GM21367 (cell line): ENCODE data around the gene HOXB3.

Source experiments
- ATAC-seq: cut with Tn5 transposase; IDR thresholded peaks from one replicate; pipeline ENCODE4 v1.9.1; 2021; ENCODE audit not compliant: unreplicated experiment

Gene HOXB3

DNA sequence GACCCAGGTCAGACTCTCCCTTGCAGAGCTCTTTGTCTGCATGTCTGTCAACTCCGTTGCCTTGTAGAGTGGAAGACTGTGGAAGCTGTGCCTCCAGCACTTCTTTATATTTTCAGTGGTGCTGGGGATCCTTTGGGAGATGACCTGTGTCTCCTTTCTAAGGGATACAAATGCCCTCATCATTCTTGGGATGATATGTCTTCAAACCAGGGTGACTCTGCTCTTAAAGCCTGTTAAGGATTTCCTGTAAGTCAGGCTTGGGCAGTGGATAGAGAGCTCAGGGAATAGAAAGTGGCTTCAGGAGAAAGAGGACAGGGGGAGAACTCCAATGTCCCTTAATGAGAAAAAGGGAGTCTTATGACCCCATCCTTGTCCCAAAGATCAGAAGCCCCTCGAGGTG, 1.5 kb downstream of the HOXB3 start:
- no peak for ATAC-seq

DNA sequence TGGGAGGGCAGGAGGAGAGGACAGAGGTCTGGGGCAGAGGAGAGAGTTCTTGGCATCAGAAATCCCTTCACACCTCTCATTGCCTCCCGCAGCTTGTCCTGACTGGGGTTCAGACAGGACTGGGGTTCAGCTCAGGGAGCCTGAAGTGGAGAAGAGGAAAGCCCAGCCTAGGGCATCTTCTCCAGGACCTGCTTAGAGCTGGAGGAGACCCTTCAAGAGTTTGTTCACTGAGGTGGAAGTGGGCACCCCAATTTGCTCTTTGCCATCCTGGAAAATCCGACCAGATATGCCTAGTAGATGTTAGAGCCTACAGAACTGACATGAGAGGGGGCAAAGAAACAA, 2.0 kb downstream of the HOXB3 start:
- no peak for ATAC-seq

DNA sequence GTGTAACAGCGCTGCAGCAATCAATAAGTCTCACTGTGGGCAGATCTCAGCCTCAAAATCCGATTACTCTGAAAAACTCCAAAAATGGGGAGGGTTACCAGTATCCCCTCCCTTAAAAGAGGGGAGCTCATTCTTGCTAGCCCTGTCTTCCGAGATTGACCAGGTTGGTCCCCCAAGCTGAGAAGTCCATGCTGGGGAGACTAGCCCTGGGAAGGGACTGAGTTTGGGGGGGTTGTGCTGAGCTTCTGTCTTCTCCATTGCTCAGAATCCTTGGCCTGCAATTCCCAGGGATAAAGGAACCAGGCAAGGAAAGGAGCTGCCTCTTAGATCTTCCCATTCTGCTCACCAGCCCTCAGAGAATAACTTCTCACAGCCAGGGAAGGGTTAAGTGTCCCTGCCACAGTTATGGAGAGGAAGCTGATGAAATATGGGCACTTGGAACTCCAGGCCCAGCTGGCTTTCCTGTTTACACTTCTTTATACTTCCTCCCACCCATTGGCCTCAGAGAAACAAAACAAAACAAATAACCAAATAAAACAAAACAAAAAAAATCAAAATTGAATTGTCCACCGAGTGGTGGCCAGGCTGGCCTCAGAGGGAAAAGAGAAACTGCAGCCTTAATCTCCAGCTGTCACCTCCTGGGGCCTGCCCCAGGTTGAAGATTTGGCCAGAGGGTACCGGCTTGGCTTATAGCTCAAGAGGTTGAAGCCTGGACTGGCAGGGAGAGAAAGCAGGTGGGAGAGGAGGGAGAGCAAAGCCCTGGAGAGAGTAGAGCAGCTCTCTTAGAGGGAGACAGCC, 2.6 kb downstream of the HOXB3 start:
- no peak for ATAC-seq

GRCh38 chr17:48586355-48587258, 3.4 kb downstream of the HOXB3 start:
- ATAC-seq = no peak

- no peak for ATAC-seq
Observed at GRCh38 chr17:48584223-48584741, 5.8 kb downstream of the HOXB3 start.

DNA sequence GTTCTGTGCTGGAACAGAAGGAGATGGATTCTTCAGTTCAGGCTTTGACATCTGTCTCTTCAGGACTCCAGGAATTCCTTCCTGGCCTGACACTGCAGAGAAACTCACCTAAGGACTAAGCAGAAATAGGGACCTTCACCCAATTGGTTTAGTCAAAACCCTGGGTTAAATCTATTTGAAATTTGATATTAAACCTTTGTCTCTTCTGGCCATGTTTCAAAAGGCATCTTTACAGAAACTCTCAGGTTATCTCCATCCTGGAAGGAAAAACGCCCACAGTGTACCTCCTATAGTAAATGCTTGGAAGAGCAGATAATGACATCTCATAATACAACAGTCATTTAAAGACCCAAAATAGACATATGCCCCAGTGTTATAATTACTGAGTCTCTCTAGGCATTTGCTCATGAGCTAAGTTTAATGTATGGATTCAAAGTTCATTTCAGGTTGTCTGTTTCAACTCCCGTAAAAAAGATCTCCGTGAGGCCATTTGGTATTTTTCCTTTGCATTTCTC, 6.3 kb downstream of the HOXB3 start:
- no peak for ATAC-seq

- no peak for ATAC-seq
Observed at GRCh38 chr17:48582750-48583069, 7.3 kb downstream of the HOXB3 start.

DNA sequence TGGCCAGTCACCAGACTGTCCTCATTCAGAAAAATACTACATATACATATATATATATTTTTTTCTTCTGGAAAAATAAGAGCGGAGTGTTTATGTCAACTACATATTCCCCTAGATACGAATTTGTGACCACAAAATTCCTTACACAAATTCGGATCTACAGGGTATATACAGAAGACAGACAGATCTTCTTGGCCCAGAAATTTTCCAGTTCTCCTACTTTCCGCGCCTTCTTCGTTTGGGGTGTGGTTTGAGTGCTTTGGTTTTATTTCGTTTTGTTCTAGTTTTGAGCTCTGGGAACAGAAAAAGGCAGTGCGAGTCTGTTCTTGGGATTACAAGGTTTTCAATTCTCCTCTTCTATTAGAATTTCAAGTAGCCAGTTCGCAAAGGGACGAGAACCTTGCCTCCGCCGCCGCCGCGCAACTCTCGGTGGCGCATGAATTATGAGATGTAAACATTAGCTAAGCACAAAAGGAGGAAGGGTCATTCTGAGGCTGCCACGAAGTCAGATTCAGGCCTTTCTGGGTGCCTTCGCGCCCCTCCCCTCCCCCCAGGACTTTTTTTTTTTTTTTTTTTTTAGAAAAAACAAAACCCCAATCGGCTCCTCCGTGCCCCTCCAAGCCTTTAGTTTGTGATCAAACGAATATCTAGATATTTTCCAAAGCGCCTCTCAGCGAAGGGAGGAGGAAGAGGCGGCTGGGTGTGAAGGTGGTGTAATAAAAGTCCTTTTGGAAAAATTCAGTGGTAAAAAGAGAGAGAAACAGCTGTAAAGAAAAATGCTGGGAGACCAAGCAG, 10.1 kb downstream of the HOXB3 start:
- no peak for ATAC-seq

GRCh38 chr17:48579471-48579759, 10.6 kb downstream of the HOXB3 start:
- ATAC-seq = no peak

DNA sequence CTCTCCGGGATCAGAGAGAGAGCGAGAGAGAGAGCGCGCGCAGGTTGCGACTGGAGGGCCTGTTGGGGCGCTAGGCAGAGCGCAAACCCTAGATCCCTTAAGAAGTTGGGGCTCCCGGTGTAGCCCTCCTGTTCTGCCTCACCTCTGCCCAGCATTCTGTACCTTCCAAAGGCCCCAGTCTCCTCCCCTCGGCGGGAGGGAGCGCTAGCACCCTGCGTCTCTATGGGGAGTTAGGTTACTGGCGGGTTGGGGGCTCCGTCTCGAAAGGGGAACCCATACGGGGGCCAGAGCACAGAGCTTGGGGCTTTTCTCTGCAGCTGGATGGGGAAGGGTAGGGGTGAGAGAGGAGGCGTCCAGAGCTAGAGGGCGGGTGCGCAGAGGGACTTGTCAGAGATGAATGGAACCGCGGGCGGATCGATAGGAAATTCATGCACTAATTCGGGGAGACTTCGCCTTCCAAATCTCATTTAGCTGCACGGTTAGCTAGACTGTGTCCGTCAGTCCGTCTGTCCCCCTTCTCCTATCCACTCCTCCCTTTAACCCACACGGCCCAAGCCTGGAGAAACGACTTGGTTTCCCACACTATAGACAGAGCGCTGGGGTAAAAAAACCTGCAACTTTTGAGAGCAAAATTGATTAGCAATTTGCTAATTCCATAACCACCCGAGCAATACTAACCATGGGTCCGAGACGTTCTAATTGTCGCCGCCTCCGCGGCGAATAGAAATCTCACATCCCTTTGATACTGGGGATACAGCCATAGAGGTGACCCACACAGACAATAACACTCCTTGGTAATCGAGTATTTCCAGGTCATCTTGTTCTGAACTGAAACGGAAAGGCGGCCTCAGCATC, 11.2 kb downstream of the HOXB3 start:
- ATAC-seq = no peak

- ATAC-seq = no peak
Observed at GRCh38 chr17:48577946-48578615, 12.0 kb downstream of the HOXB3 start, which contains the start of gene HOXB4. HOXB4 (minus strand) TSS chr17:48578350; CDS start chr17:48578319, 31 bp downstream.

DNA sequence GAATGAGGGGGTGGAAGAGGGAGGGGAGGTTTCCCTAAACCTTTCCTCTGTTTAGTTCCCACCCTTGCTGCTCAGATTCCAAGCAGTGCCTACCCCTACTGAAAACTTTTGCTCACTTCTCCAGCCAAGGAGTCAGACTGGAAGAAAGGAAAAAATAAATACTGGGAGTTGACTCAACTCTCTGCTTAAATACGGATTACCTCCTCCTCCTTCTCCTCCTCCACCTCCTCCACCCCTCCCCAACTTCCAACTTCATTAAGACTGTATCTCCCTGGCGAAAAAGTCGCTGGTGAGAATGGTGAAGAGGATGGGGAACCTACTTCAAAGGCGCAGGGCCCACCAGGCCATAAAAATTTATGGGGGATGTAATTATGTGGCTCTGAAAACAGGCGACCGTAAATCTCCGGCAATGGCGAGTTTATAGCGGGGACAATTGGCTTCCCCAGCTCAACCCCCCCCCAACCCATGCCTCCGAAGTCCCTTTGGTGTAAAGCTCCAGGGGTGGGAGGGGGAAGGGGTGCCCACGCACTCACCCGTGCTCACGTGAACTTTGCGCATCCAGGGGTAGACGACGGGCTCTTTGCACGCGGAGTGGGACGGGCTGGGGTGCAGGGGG, 12.6 kb downstream of the HOXB3 start:
- no peak for ATAC-seq

DNA sequence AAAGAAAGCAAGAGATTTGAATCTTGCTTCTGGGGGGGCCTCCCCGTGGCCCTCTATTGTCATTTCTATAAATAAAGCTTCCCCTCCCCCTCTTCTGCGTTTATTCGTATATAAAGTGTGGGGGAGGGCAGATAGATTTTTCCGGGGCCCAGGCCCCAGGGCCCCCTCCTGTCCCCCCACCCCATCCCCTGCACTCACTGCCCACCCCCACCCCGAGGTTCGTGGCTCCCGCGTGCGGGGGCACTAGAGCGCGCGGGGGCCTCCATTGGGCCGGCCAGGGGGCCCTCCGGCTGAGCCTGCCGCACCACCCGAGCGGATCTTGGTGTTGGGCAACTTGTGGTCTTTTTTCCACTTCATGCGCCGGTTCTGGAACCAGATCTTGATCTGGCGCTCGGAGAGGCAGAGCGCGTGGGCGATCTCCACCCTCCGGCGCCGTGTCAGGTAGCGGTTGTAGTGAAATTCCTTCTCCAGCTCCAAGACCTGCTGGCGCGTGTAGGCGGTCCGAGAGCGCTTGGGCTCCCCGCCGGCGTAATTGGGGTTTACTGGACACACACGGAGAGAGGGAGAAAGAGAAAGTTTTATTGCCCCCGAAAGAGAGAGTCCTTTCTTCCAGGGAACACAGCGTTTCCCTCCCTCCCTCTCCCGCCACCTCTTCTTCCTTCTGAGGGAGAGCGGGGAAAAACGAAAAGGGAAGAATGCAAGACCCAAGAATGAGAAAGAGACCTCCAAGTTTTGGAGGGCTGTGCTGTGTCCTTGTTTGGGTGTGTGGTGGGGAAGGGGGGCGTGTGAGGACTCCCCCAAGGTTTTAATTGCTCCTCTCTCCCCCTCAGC, 13.3 kb downstream of the HOXB3 start:
- ATAC-seq = no peak

DNA sequence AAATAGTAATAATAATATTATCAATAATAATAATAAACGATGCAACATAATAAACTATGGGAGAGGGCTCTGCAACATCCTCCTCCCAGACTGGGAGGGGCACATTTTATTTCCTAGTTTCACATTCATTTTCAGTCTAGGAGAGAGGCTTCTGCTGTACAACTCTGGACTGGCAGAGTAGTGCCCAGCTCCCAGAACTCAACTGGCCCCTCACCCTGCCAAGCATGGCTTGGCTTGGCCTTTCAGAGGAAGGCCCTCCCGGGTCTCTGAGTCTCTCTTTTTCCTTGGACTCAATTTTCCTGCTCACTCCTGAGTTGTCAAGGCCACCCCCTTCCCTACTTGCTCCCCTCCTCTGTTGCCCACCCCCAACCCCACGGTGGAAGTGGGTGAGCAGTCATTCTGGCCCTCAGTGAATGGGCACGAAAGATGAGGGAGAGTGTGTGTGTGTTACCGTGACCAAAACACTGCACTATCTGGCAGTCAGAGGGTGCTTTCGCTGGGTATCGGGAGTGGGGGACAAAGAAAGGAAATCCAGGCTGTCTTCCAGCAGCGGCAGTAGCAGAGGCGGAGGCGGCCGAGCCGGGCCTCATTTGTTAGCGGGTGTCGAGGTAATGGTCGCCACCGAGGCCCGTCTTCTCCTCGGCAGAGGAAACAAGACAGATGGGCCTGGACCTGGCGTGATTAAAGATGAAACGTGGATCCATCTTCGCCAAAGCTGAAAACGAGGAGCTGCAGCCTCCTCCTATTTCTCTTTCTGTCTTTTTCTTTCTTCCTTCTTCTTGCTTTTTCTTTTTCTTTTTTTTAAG, 14.2 kb downstream of the HOXB3 start:
- no peak for ATAC-seq

DNA sequence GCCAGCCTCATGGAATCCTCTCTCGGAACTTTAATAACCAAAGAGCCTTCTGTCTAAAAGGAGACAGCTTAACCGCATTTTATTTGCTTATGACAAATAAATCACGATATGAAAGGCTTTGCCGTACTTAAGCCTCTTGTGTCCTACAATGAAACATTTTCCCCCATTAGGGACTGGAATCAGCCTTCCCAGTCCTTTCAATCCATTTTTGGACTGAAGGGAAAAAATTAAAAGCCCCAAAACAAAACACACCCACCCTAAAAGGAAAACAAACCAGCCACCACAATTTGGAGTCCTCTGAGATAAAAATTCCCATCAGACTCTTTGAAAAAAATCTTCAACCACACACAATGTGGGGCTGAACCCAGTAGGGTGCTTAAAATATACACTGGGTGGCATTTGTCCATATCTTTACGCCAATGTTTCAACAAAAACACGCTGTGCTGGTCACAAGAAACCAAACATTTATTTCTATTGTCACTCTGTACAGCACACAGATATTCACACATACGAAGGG, 14.9 kb downstream of the HOXB3 start:
- no peak for ATAC-seq

- no peak for ATAC-seq
Observed at GRCh38 chr17:48574505-48575065, 15.5 kb downstream of the HOXB3 start.

DNA sequence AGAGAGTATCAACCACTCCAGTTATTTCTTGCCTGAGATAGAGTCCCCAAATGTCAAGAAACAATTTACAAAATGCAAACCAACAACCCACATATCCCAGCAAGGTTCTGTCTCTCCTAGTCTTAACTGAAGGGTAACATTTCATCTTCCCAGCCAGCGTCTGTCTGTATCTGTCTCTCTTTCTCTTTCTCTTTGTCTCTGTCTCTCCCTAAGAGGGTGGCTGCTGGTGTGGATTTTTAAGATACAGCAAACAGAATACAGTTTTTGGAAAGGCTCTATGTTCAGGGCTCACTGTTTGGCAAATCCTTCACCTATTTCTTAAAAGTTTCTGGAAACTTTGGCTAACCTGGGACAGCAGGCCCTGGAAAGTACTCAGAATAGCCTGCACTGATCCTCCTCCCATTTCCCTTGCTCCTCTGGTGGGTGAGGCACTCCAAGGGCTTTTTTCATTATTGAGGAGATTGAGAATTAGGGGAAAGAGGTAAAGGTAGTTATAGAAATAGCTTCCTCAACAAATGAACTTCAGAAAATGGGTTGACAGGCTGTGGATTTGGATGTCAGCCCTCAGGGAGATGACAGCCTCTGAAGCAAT, 18.1 kb downstream of the HOXB3 start:
- no peak for ATAC-seq
